H1 (cell line): ENCODE data around the gene BTAF1. TPM values are rescaled to one million over a fixed set of nuclear protein-coding genes. Genes with fewer than 3 reads are reported as not detected.

Source experiments
- CTCF ChIA-PET: fragments of 300-600 bp; sonication (Branson Sonifier 250); formaldehyde crosslinking; loops from one replicate; lab custom pipeline; 2021; ENCODE audit not compliant: partially characterized antibody; lab: Charles Lee
- POLR2A ChIA-PET: fragments of 300-600 bp; sonication (Branson Sonifier 250); formaldehyde crosslinking; loops from one replicate; lab custom pipeline; 2021; ENCODE audit warnings: inconsistent platforms; ENCODE audit not compliant: partially characterized antibody; lab: Charles Lee
- DNase-seq, 2 experiments: peaks; one replicate each; pipeline versions ENCODE4 v3.0.0 to v3.0.0-alpha.2; 2010 to 2022; ENCODE audit warnings: low spot score in 2 of 2, low read depth in 1 of 2, mixed read lengths in 1 of 2
- FAIRE-seq: peaks from 2 replicates; lab custom pipeline; 2011; peaks lifted over from hg19 to GRCh38; lab: Jason Lieb, UNC
- H2AFZ ChIP-seq: 2 replicates; pipeline ENCODE4 v1.8.1; 2012; ENCODE audit warnings: low read length, inconsistent platforms
- H2AK5ac ChIP-seq: 2 replicates; pipeline ENCODE4 v1.6.1; 2013; ENCODE audit warnings: low read depth, low read length
- H2BK120ac ChIP-seq: replicated peaks from 2 replicates; pipeline ENCODE3; 2013; ENCODE audit warnings: low read depth, low read length, inconsistent platforms
- H2BK12ac ChIP-seq: 2 replicates; pipeline ENCODE4 v1.6.1; 2013; ENCODE audit warnings: low read depth, low read length
- H2BK15ac ChIP-seq: 2 replicates; pipeline ENCODE4 v1.6.1; 2013; ENCODE audit warnings: low read length
- H2BK20ac ChIP-seq: 2 replicates; pipeline ENCODE4 v1.6.1; 2013; ENCODE audit warnings: low read length
- H2BK5ac ChIP-seq: 2 replicates; pipeline ENCODE4 v1.6.1; 2013; ENCODE audit warnings: low read depth, low read length
- H3K14ac ChIP-seq: 2 replicates; pipeline ENCODE4 v1.6.1; 2013; ENCODE audit warnings: inconsistent platforms; ENCODE audit not compliant: insufficient read length
- H3K18ac ChIP-seq: 2 replicates; pipeline ENCODE4 v1.6.1; 2013; ENCODE audit warnings: low read length; ENCODE audit errors: extremely low read depth
- H3K23ac ChIP-seq: 2 replicates; pipeline ENCODE4 v1.6.1; 2013; ENCODE audit warnings: inconsistent platforms; ENCODE audit not compliant: insufficient read length
- H3K23me2 ChIP-seq: 2 replicates; pipeline ENCODE4 v1.6.1; 2013; ENCODE audit warnings: low read depth, low read length
- H3K27ac ChIP-seq: 2 replicates; pipeline ENCODE4 v1.6.1; 2011; ENCODE audit warnings: low read depth, low read length, inconsistent platforms
- H3K27me3 ChIP-seq, 4 experiments: replicated peaks in 1 of 4; 1 replicate in 1 of 4; 2 replicates in 3 of 4; pipeline versions ENCODE4 v1.6.1 to v1.8.1; 2011 to 2013; ENCODE audit warnings: low read length in 3 of 4, mild to moderate bottlenecking in 3 of 4, inconsistent platforms in 2 of 4, mixed read lengths in 2 of 4, moderate library complexity in 1 of 4; ENCODE audit not compliant: control insufficient read depth in 3 of 4, insufficient read depth in 3 of 4; ENCODE audit errors: extremely low read depth in 1 of 4
- H3K36me3 ChIP-seq, 4 experiments: 2 replicates each; pipeline versions ENCODE4 v1.6.1 to v1.8.1; 2011 to 2013; ENCODE audit warnings: mild to moderate bottlenecking in 4 of 4, low read length in 3 of 4, moderate library complexity in 2 of 4, control low read depth in 1 of 4, inconsistent platforms in 1 of 4; ENCODE audit not compliant: insufficient read depth in 4 of 4, control insufficient read depth in 2 of 4
- H3K4ac ChIP-seq: replicated peaks from 2 replicates; pipeline ENCODE3; 2013; ENCODE audit warnings: low read length, low read depth, mixed read lengths, inconsistent platforms; ENCODE audit not compliant: insufficient read length
- H3K4me1 ChIP-seq, 4 experiments: replicated peaks in 1 of 4; 1 replicate in 1 of 4; 2 replicates in 3 of 4; pipeline versions ENCODE4 v1.6.1 to v1.8.1; 2011 to 2013; ENCODE audit warnings: low read length in 3 of 4, inconsistent platforms in 2 of 4, mixed read lengths in 1 of 4; ENCODE audit not compliant: insufficient read depth in 4 of 4, control insufficient read depth in 3 of 4
- H3K4me2 ChIP-seq, 2 experiments: 2 replicates each; pipeline versions ENCODE4 v1.6.1 to v1.8.1; 2011 to 2013; ENCODE audit warnings: low read depth in 2 of 2, low read length in 2 of 2, control low read depth in 1 of 2, inconsistent platforms in 1 of 2, mild to moderate bottlenecking in 1 of 2; ENCODE audit not compliant: insufficient read depth in 1 of 2
- H3K4me3 ChIP-seq, 4 experiments: fragments of 200-600, 300-600 bp in 1 of 4; sonication (generic), shearing (Covaris generic), sonication (Bioruptor Twin) in 1 of 4; 2 replicates each; pipeline versions ENCODE4 v1.5.1 to v1.8.1; 2011 to 2016; ENCODE audit warnings: low read length in 4 of 4, low read depth in 3 of 4, control low read depth in 2 of 4, inconsistent platforms in 2 of 4, mild to moderate bottlenecking in 2 of 4, mixed read lengths in 1 of 4, moderate library complexity in 1 of 4; ENCODE audit not compliant: insufficient read depth in 2 of 4; ENCODE audit errors: extremely low read depth in 1 of 4
- H3K56ac ChIP-seq: replicated peaks from 2 replicates; pipeline ENCODE3; 2013; ENCODE audit warnings: low read depth, mild to moderate bottlenecking, mixed read lengths, low read length, inconsistent platforms; ENCODE audit not compliant: insufficient read length
- H3K79me1 ChIP-seq: 2 replicates; pipeline ENCODE4 v1.6.1; 2013; ENCODE audit warnings: low read depth, low read length, control low read depth
- H3K79me2 ChIP-seq, 2 experiments: 2 replicates each; pipeline versions ENCODE4 v1.6.1 to v1.8.1; 2012 to 2013; ENCODE audit warnings: low read length in 2 of 2, mild to moderate bottlenecking in 2 of 2, inconsistent platforms in 1 of 2; ENCODE audit not compliant: insufficient read depth in 2 of 2, control insufficient read depth in 1 of 2
- H3K9ac ChIP-seq, 4 experiments: replicated peaks in 1 of 4; 1 replicate in 1 of 4; 2 replicates in 3 of 4; pipeline versions ENCODE4 v1.6.1 to v1.8.1; 2011 to 2013; ENCODE audit warnings: low read depth in 3 of 4, low read length in 3 of 4, control low read depth in 2 of 4, mild to moderate bottlenecking in 2 of 4, moderate library complexity in 2 of 4, inconsistent platforms in 1 of 4; ENCODE audit errors: extremely low read depth in 1 of 4
- H3K9me3 ChIP-seq, 2 experiments: 2 replicates each; pipeline versions ENCODE4 v1.6.1 to v1.8.1; 2012 to 2013; ENCODE audit warnings: mild to moderate bottlenecking in 2 of 2, moderate library complexity in 2 of 2, control low read depth in 1 of 2, inconsistent platforms in 1 of 2, low read depth in 1 of 2, low read length in 1 of 2, mixed read lengths in 1 of 2; ENCODE audit not compliant: insufficient read depth in 2 of 2
- H4K20me1 ChIP-seq, 2 experiments: replicated peaks in 1 of 2; 2 replicates each; pipeline versions ENCODE3 to v1.8.1; 2011 to 2013; ENCODE audit warnings: inconsistent platforms in 2 of 2, low read length in 2 of 2, mild to moderate bottlenecking in 1 of 2; ENCODE audit not compliant: insufficient read depth in 2 of 2, control insufficient read depth in 1 of 2
- H4K5ac ChIP-seq: 2 replicates; pipeline ENCODE4 v1.6.1; 2013; ENCODE audit warnings: low read length, low read depth, mixed read lengths, inconsistent platforms; ENCODE audit not compliant: insufficient read length
- H4K8ac ChIP-seq: 2 replicates; pipeline ENCODE4 v1.8.0; 2013; ENCODE audit warnings: mild to moderate bottlenecking, moderate library complexity, low read length, inconsistent platforms; ENCODE audit not compliant: insufficient read depth; ENCODE audit errors: extremely low read depth
- H4K91ac ChIP-seq: replicated peaks from 2 replicates; pipeline ENCODE3; 2013; ENCODE audit warnings: low read length, mixed read lengths, inconsistent platforms; ENCODE audit not compliant: insufficient read length
- CREB1 ChIP-seq: IDR thresholded peaks from 2 replicates; pipeline ENCODE4 v1.6.1; 2012; ENCODE audit warnings: inconsistent platforms
- NRF1 ChIP-seq: IDR thresholded peaks from 2 replicates; pipeline ENCODE4 v1.6.1; 2011; ENCODE audit warnings: mild to moderate bottlenecking, low read depth, low read length, improper control_type of control experiment
- RBBP5 ChIP-seq: IDR thresholded peaks from 2 replicates; pipeline ENCODE4 v1.7.1; 2012; ENCODE audit warnings: low read depth, mild to moderate bottlenecking, inconsistent platforms, low read length, moderate library complexity, borderline replicate concordance
- SAP30 ChIP-seq: fragments of 300-600 bp; sonication (generic); IDR thresholded peaks from 2 replicates; pipeline ENCODE4 v1.7.1; 2012; ENCODE audit warnings: low read length, moderate library complexity, mild to moderate bottlenecking, inconsistent platforms; ENCODE audit not compliant: insufficient read depth, insufficient replicate concordance
- SP2 ChIP-seq: IDR thresholded peaks from 2 replicates; pipeline ENCODE4 v1.6.1; 2012; ENCODE audit warnings: mild to moderate bottlenecking, low read length, inconsistent platforms
- TBP ChIP-seq: IDR thresholded peaks from 2 replicates; pipeline ENCODE4 v1.6.1; 2011; ENCODE audit warnings: low read depth, low read length, improper control_type of control experiment
- ZNF274 ChIP-seq: IDR thresholded peaks from 2 replicates; pipeline ENCODE4 v1.7.0; 2012; ENCODE audit warnings: low read length, borderline replicate concordance; ENCODE audit errors: extremely low read depth
- WGBS, 2 experiments: shearing (Covaris generic) in 1 of 2; methylation state at CpG; one replicate each; pipeline versions ENCODE4 v1.1.6 to v1.1.7; 2013 to 2015; ENCODE audit warnings: low lambda C conversion rate in 2 of 2, mixed read lengths in 2 of 2, inconsistent platforms in 1 of 2, low coverage in 1 of 2, missing lambda C conversion rate in 1 of 2; ENCODE audit not compliant: insufficient replicate concordance in 2 of 2, insufficient coverage in 1 of 2, insufficient read length in 1 of 2; ENCODE audit errors: extremely low coverage in 1 of 2, missing lambda C conversion rate in 1 of 2; 5-methylcytosine and 5-hydroxymethylcytosine counted together
- polyA plus RNA-seq, 7 experiments: library from polyadenylated mRNA; depleted of rRNA in 3 of 7; stranded (reverse) in 5 of 7; unstranded in 2 of 7; fragments of >200 nt in 5 of 7; fragments of 200-250 nt in 2 of 7; gene quantifications; 1 replicate in 5 of 7; 2 replicates in 1 of 7; 4 replicates in 1 of 7; pipeline versions ENCODE4 v1.2.1 to v1.2.3, GENCODE V29; 2011 to 2013; ENCODE audit warnings: missing spikeins in 2 of 7, mixed read lengths in 2 of 7
- total RNA-seq: library from RNA; stranded (reverse); fragmentation: NEBNext Ultra II Directional; extraction: Animal tissue kit (Norgen Biotek cat#: 25700); gene quantifications from 2 replicates; pipeline ENCODE4 v1.2.1, GENCODE V29; 2021
- TF ChIP-seq, protein P1 (sequence below): IDR thresholded peaks from 2 replicates; pipeline ENCODE4 v1.6.1; 2012; ENCODE audit warnings: low read length, inconsistent platforms

BTAF1 gene
- total and polyA plus RNA-seq, 2 of the 8 experiments (the other 6 are each of a cell fraction or from before 2014, with no cell fraction given): 24.5 to 39.1 TPM

DNA sequence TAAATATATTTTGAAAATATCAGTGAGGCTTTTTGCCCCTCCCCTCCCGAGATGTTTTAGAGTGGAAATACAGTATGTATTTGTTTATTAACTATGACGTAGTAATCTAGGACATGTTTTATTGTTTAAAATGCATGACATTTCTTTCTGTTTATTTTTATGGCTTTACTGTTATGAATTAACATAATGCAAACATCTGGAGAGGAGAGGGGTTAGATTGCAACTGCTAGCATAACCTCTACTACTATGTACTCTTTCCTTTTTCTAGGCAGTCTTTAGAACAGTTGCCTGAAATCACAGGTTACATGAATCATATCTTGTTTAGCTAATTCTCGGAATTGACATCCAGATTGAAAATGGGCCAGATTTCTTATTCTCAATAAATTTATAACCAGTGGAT lies 7.4 kb downstream of the BTAF1 start:
- 93% methylated on average over 3 of the region's 3 CpGs; no CpG with 5 or more reads in 1 of the 2 experiments for WGBS, 2 experiments
- Histone ChIP-seq H3K23ac (no peak overlapping the region), H4K20me1 (peaks cover 11 to 20% of the 10 kb centered on the region in 2 experiments), H3K4ac (no peak overlapping the region), H3K27ac (no peak overlapping the region), H4K91ac (no peak overlapping the region), H2AK5ac (no peak overlapping the region), H3K9me3 (no peaks in the 10 kb centered on the region), H3K9ac (no peak overlapping the region), H3K79me2 (peaks cover 9 to 95% of the 10 kb centered on the region in 2 experiments; a peak in 3 of 4 replicates), H3K18ac (no peak overlapping the region), H2BK120ac (no peak overlapping the region), H3K23me2 (no peaks in the 10 kb centered on the region; the same call in 1 of the 2 replicates), H3K27me3 (no peaks in the 10 kb centered on the region), H3K4me2 (no peak overlapping the region), H2AFZ (no peak overlapping the region), H3K4me3 (no peak overlapping the region), H3K4me1 (no peaks in the 10 kb centered on the region), H3K79me1 (peaks cover 8% of the 10 kb centered on the region), H3K36me3 (peaks cover 0 to 22% (median 5%) of the 10 kb centered on the region in 4 experiments; a peak in 4 of 8 replicates), H2BK5ac (no peak overlapping the region), H3K56ac (no peak overlapping the region), H2BK15ac (no peak overlapping the region), H2BK20ac (no peak overlapping the region), H2BK12ac (no peak overlapping the region), H3K14ac (no peak overlapping the region), H4K8ac (no peak overlapping the region), H4K5ac (no peak overlapping the region)
- CTCF ChIA-PET: interaction anchor here (0.6 to 2.6 kb wide), 5 partner anchors 10 to 541 kb away, joined by 3 to 11 read pairs (median 3); no protein-coding TSS in a partner anchor
- no peak for DNase-seq
- POLR2A ChIA-PET: interaction anchor here (1.1 kb wide), 1 partner anchor 10 kb away, joined by 4 read pairs; no protein-coding TSS in a partner anchor
- no peak for FAIRE-seq
- TF ChIP-seq CREB1: no peak
- TF ChIP-seq, protein P1, sequence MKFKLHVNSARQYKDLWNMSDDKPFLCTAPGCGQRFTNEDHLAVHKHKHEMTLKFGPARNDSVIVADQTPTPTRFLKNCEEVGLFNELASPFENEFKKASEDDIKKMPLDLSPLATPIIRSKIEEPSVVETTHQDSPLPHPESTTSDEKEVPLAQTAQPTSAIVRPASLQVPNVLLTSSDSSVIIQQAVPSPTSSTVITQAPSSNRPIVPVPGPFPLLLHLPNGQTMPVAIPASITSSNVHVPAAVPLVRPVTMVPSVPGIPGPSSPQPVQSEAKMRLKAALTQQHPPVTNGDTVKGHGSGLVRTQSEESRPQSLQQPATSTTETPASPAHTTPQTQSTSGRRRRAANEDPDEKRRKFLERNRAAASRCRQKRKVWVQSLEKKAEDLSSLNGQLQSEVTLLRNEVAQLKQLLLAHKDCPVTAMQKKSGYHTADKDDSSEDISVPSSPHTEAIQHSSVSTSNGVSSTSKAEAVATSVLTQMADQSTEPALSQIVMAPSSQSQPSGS: no peak
- TF ChIP-seq NRF1: no peak
- no peak for TF ChIP-seq TBP
- TF ChIP-seq RBBP5: no peak
- TF ChIP-seq SAP30: no peak
- TF ChIP-seq ZNF274: no peak
- TF ChIP-seq SP2: no peak
